Neural cell (in vitro differentiated cells): ENCODE results near the gene ADAMTS8. TPM values are rescaled to one million over a fixed set of nuclear protein-coding genes. Genes with fewer than 3 reads are reported as not detected.

ENCODE experiments used
- H2AFZ ChIP-seq: fragments of 200-600, 300-800 bp; sonication (generic), shearing (Covaris generic); 2 replicates; pipeline ENCODE4 v1.6.0; 2014; ENCODE audit warnings: low read depth, mild to moderate bottlenecking, antibody characterized with exemption, low read length, moderate library complexity
- H3F3A ChIP-seq: fragments of 200-600 bp; shearing (Covaris generic); 2 replicates; pipeline ENCODE4 v1.6.1; 2016; ENCODE audit warnings: mild to moderate bottlenecking, moderate library complexity, mixed read lengths, antibody characterized with exemption, low read length; ENCODE audit not compliant: insufficient read depth, poor library complexity, severe bottlenecking
- H3K27ac ChIP-seq: fragments of 200-600, 300-800 bp; sonication (generic), shearing (Covaris generic); 2 replicates; pipeline ENCODE4 v1.5.1; 2014; ENCODE audit warnings: mild to moderate bottlenecking, low read length, moderate library complexity
- H3K27me3 ChIP-seq: fragments of 300-800, 200-600 bp; sonication (generic), shearing (Covaris generic); 2 replicates; pipeline ENCODE4 v1.6.0; 2014; ENCODE audit warnings: mild to moderate bottlenecking, low read depth, low read length, moderate library complexity; ENCODE audit not compliant: insufficient read depth
- H3K36me3 ChIP-seq: fragments of 300-800, 200-600 bp; sonication (generic), shearing (Covaris generic); 2 replicates; pipeline ENCODE4 v1.5.1; 2014; ENCODE audit warnings: mild to moderate bottlenecking, antibody characterized with exemption, low read length, moderate library complexity; ENCODE audit not compliant: insufficient read depth
- H3K4me2 ChIP-seq: fragments of 300-800, 200-600 bp; sonication (generic), shearing (Covaris generic); 2 replicates; pipeline ENCODE4 v1.6.0; 2014; ENCODE audit warnings: mild to moderate bottlenecking, low read length
- H3K4me3 ChIP-seq: fragments of 300-800, 200-600 bp; sonication (generic), shearing (Covaris generic); 2 replicates; pipeline ENCODE4 v1.5.1; 2014; ENCODE audit warnings: mild to moderate bottlenecking, low read length, moderate library complexity
- H3K79me2 ChIP-seq: fragments of 200-600 bp; shearing (Covaris generic); replicated peaks from 2 replicates; pipeline ENCODE4 v1.6.0; 2014; ENCODE audit warnings: mild to moderate bottlenecking, low read length, moderate library complexity; ENCODE audit not compliant: insufficient read depth
- H3K9ac ChIP-seq: fragments of 300-800, 200-600 bp; sonication (generic), shearing (Covaris generic); 2 replicates; pipeline ENCODE4 v1.6.1; 2016; ENCODE audit warnings: mild to moderate bottlenecking, low read length, mixed read lengths
- H3K9me2 ChIP-seq: fragments of 200-600 bp; shearing (Covaris generic); 2 replicates; pipeline ENCODE4 v1.6.1; 2016; ENCODE audit warnings: mild to moderate bottlenecking, low read length, mixed read lengths; ENCODE audit not compliant: insufficient read depth
- H3K9me3 ChIP-seq: fragments of 200-600, 300-800 bp; sonication (generic), shearing (Covaris generic); 2 replicates; pipeline ENCODE4 v1.6.1; 2016; ENCODE audit warnings: mild to moderate bottlenecking, mixed run types, low read length, moderate library complexity, mixed read lengths
- H4K20me1 ChIP-seq: fragments of 200-600 bp; shearing (Covaris generic); 2 replicates; pipeline ENCODE4 v1.6.1; 2016; ENCODE audit warnings: mild to moderate bottlenecking, mixed run types; ENCODE audit not compliant: insufficient read depth
- CTCF ChIP-seq: fragments of 450-650 bp; IDR thresholded peaks from 2 replicates; pipeline ENCODE4 v1.5.1; 2014; ENCODE audit warnings: antibody characterized with exemption, mild to moderate bottlenecking, moderate library complexity; ENCODE audit not compliant: poor library complexity, severe bottlenecking
- EP300 ChIP-seq: fragments of 450-650 bp; conservative IDR thresholded peaks from 2 replicates; pipeline ENCODE4 v1.6.1; 2014; ENCODE audit warnings: antibody characterized with exemption, mild to moderate bottlenecking, moderate library complexity; ENCODE audit not compliant: poor library complexity, severe bottlenecking
- EZH2 ChIP-seq: fragments of 200-600, 300-800 bp; shearing (Covaris generic), sonication (generic); IDR thresholded peaks from 2 replicates; pipeline ENCODE4 v1.6.1; 2014; ENCODE audit warnings: antibody characterized with exemption, low read length, borderline replicate concordance, mild to moderate bottlenecking; ENCODE audit not compliant: insufficient read depth, poor library complexity, severe bottlenecking
- MXI1 ChIP-seq: fragments of 450-650 bp; conservative IDR thresholded peaks from 2 replicates; pipeline ENCODE4 v1.6.1; 2014; ENCODE audit warnings: antibody characterized with exemption, mild to moderate bottlenecking; ENCODE audit not compliant: poor library complexity, severe bottlenecking
- POLR2AphosphoS5 ChIP-seq: IDR thresholded peaks from 2 replicates; pipeline ENCODE4 v1.6.1; 2012
- RAD21 ChIP-seq: fragments of 450-650 bp; conservative IDR thresholded peaks from 2 replicates; pipeline ENCODE4 v1.6.1; 2014; ENCODE audit warnings: antibody characterized with exemption, mild to moderate bottlenecking, moderate library complexity
- REST ChIP-seq: IDR thresholded peaks from 2 replicates; pipeline ENCODE4 v1.6.1; 2012; ENCODE audit warnings: borderline replicate concordance
- SMC3 ChIP-seq: fragments of 450-650 bp; conservative IDR thresholded peaks from 2 replicates; pipeline ENCODE4 v1.6.1; 2014; ENCODE audit warnings: antibody characterized with exemption, mild to moderate bottlenecking, moderate library complexity; ENCODE audit not compliant: poor library complexity
- TAF1 ChIP-seq: IDR thresholded peaks from 2 replicates; pipeline ENCODE4 v1.6.1; 2012; ENCODE audit warnings: low read depth
- polyA plus RNA-seq: library from polyadenylated mRNA; depleted of rRNA; stranded (reverse); fragments of >200 nt; gene quantifications from 2 replicates; pipeline ENCODE4 v1.2.3, GENCODE V29; 2014

Gene ADAMTS8
- polyA plus RNA-seq, 1 donor from 2014 or later = 0.94 TPM

GRCh38 chr11:130427581-130428315 is 661 bp downstream of the ADAMTS8 start:
- H3K27me3 ChIP-seq = peaks cover 49% of the 10 kb centered on the region
- H3K27ac ChIP-seq = no peak overlapping the region
- H4K20me1 ChIP-seq = no peaks in the 10 kb centered on the region
- no peaks in the 10 kb centered on the region for H3K9me2 ChIP-seq
- peak overlapping the region; percentile 69 for H3K4me3 ChIP-seq
- no peak overlapping the region for H2AFZ ChIP-seq
- no peaks in the 10 kb centered on the region for H3F3A ChIP-seq
- H3K9ac ChIP-seq = peak overlapping the region; percentile 50
- TF ChIP-seq EP300 (no peak), CTCF (peak; percentile 53), SMC3 (peak; percentile 42)
- H3K79me2 ChIP-seq = no peaks in the 10 kb centered on the region
- no peak overlapping the region for H3K4me2 ChIP-seq
- H3K9me3 ChIP-seq = no peaks in the 10 kb centered on the region
- H3K36me3 ChIP-seq = no peaks in the 10 kb centered on the region

- no peaks in the 10 kb centered on the region for H4K20me1 ChIP-seq
- H3K9me2 ChIP-seq = no peaks in the 10 kb centered on the region
- H3K27me3 ChIP-seq = peaks cover 49% of the 10 kb centered on the region
- H3F3A ChIP-seq = no peaks in the 10 kb centered on the region
- H3K9me3 ChIP-seq = no peaks in the 10 kb centered on the region
- no peak for TF ChIP-seq REST
- TF ChIP-seq MXI1 = no peak
- no peak for TF ChIP-seq POLR2AphosphoS5
- no peak for TF ChIP-seq EZH2
- no peak for TF ChIP-seq EP300
- TF ChIP-seq SMC3 = no peak
- TF ChIP-seq CTCF = no peak
- TF ChIP-seq TAF1 = no peak
- no peak for TF ChIP-seq RAD21
- H3K4me2 ChIP-seq = no peak overlapping the region
- H2AFZ ChIP-seq = no peak overlapping the region
- peak overlapping the region; percentile 69 for H3K4me3 ChIP-seq
- no peak overlapping the region for H3K27ac ChIP-seq
- H3K36me3 ChIP-seq = no peaks in the 10 kb centered on the region
- no peak overlapping the region for H3K9ac ChIP-seq
- no peaks in the 10 kb centered on the region for H3K79me2 ChIP-seq
These were observed 1.5 kb downstream of the ADAMTS8 start for GRCh38 chr11:130426837-130427341.
